ENCODE results near the gene TSPEAR.

The TSPEAR gene

DNA sequence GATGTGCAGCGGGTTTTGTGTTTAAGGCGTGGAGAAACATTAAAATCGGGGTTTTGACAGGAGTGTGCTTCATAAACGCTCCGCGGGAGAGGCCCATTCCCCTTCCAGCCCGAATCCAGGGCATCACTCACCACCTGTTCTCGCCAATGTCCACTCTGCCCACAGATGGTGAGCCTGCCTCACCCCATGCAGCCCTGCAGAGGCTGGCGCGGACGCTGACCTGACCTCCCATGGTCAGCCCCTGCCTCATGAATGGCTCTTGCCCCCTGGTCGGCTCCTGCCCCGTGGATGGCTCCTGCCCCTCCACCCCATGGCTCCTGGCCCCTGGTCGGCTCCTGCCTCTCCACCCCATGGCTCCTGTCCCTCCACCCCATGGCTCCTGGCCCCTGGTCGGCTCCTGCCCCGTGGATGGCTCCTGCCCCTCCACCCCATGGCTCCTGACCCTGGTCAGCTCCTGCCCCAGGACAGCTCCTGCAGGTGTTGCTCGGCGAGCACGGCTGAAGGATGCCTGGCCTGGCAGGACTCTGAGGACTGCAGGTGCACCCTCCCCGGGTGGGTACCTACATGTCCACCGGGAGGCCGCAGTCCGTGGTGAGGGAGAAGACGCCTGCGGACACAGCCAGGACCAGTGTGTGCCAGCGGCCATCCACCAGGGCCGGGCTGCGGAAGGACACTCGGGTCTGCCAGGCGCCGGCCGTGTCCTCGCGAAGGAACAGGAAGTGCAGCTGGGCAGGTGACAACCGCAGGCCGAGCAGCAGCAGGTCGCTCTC is 178.1 kb downstream of the TSPEAR start:
- no peak overlapping the region for H3K4me3 ChIP-seq (ENCODE audit: low read depth, low read length)
- TF ChIP-seq MYC (IDR thresholded peaks at IDR 0.05; ENCODE audit: low read depth, low read length) (no peak), POLR2A (IDR thresholded peaks at IDR 0.05; ENCODE audit: extremely low read depth, insufficient read length) (no peak)
- TF ChIP-seq, protein P1, sequence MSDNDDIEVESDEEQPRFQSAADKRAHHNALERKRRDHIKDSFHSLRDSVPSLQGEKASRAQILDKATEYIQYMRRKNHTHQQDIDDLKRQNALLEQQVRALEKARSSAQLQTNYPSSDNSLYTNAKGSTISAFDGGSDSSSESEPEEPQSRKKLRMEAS (IDR thresholded peaks at IDR 0.05; ENCODE audit: low read depth, low read length) = no peak
- TF ChIP-seq, protein P2, sequence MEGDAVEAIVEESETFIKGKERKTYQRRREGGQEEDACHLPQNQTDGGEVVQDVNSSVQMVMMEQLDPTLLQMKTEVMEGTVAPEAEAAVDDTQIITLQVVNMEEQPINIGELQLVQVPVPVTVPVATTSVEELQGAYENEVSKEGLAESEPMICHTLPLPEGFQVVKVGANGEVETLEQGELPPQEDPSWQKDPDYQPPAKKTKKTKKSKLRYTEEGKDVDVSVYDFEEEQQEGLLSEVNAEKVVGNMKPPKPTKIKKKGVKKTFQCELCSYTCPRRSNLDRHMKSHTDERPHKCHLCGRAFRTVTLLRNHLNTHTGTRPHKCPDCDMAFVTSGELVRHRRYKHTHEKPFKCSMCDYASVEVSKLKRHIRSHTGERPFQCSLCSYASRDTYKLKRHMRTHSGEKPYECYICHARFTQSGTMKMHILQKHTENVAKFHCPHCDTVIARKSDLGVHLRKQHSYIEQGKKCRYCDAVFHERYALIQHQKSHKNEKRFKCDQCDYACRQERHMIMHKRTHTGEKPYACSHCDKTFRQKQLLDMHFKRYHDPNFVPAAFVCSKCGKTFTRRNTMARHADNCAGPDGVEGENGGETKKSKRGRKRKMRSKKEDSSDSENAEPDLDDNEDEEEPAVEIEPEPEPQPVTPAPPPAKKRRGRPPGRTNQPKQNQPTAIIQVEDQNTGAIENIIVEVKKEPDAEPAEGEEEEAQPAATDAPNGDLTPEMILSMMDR (IDR thresholded peaks at IDR 0.05; ENCODE audit: low read depth, low read length) = no peak
- DNase-seq (ENCODE audit: low read depth) = no peak

DNA sequence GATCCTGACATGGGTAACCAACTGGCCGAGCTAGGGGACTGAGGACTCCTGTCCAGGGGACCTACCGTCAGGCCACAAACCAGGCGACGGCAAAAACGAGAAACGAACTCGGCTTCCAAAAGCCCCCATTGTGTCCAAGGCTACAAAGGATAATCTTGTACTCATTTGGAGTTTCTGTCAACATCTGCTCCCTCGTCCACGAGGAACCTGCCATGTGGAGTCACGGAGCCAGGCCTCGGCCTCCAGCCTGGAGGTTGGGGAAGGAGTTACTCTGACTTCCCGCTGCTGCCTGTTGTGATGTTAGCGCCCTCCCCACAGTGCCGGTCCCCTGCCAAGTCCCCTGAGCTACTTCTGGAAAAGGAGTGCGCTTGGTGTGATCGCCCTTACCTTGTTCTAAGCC is 178.7 kb downstream of the TSPEAR start:
- no peak overlapping the region for H3K4me3 ChIP-seq (ENCODE audit: low read depth, low read length)
- no peak for DNase-seq (ENCODE audit: low read depth)
- TF ChIP-seq, protein P1 (IDR thresholded peaks at IDR 0.05; ENCODE audit: low read depth, low read length) = no peak
- no peak for TF ChIP-seq POLR2A (IDR thresholded peaks at IDR 0.05; ENCODE audit: extremely low read depth, insufficient read length)
- TF ChIP-seq MYC (IDR thresholded peaks at IDR 0.05; ENCODE audit: low read depth, low read length) = no peak
- TF ChIP-seq, protein P2 (IDR thresholded peaks at IDR 0.05; ENCODE audit: low read depth, low read length) = no peak

DNA sequence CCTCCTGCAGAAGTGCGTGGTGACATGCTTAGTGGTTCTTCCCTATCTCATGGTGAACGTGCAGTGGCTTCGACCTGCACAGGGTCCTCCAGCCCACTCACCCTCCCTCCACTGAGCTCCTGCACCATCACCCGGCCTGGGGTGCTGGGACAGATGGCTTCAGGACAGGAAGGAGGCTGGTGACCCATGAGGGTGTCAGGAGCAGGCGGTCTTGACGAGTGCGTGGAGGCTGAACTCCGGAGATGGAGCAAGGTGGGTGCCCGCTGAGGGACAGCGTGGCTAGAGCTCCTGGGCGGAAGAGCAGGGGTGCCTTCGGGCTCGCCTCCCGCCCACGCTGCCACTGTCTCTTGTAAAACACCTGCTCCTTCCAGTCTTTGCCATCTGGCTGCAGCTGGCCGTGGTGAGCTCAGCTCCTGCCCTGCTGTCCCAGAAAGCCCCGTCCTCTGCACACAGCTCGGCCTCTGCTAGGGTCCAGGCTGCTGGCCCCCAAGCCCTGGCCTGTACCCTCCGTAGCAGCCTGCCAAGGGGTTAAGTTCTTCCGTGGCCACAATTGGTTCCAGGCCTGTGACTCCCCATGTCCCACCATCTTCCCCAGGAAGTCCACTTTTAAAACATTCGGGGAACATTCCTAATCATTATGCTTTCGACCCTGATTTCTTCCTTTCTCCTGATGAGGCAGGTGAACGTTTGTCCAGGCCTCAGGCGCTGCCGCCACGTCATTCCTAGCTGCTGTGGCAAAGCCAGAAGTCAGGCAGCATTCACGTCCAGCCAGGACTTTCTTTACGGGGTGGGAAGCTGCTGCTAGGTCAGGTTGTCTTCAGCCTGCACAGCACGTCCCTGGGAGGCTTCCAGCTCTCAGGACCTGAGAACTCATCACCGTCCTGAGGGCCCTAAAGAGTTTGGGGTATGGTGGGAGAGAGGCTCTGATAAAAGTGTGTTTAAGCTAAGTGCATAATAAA is 179.5 kb downstream of the TSPEAR start:
- no peak overlapping the region for H3K4me3 ChIP-seq (ENCODE audit: low read depth, low read length)
- TF ChIP-seq MYC (IDR thresholded peaks at IDR 0.05; ENCODE audit: low read depth, low read length) (no peak), POLR2A (IDR thresholded peaks at IDR 0.05; ENCODE audit: extremely low read depth, insufficient read length) (no peak)
- TF ChIP-seq, protein P2 (IDR thresholded peaks at IDR 0.05; ENCODE audit: low read depth, low read length) = no peak
- TF ChIP-seq, protein P1 (IDR thresholded peaks at IDR 0.05; ENCODE audit: low read depth, low read length) = no peak
- no peak for DNase-seq (ENCODE audit: low read depth)

DNA sequence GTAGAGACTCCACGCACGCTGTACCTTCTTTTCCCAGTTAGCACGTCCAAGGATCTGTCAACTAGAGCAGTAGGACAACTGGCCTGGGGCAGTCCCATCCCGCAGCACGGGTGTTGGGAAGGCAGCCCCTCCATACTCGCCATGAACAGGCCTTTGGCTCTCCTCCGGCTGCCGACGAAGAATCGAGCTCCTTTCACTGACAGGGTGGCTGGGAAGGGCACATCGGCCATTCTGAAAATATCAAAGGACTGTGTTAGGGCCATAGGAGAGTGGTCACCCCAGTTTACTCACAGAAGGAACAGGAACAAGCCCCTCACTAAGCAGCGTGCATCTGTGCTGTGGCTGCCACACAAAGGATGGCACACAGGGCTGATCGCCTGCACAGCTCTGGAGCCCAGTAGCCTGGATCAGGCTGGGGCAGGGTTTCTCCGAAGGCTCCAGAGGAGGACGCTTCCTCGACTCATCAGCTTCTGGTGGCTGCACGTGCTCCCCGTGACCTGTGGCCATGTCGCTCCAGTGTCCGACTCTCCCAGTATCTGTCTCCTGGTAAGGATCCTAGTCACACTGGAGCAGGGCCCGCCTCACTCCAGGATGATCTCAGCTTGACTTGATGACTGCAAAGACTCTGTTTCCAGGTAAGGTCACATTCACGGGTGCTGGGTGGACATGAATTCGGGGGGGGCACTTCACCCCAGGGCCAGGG is 180.3 kb downstream of the TSPEAR start:
- DNase-seq (ENCODE audit: low read depth) = no peak
- H3K4me3 ChIP-seq (ENCODE audit: low read depth, low read length) = no peak overlapping the region
- TF ChIP-seq, protein P2 (IDR thresholded peaks at IDR 0.05; ENCODE audit: low read depth, low read length) = no peak
- TF ChIP-seq POLR2A (IDR thresholded peaks at IDR 0.05; ENCODE audit: extremely low read depth, insufficient read length) (no peak), MYC (IDR thresholded peaks at IDR 0.05; ENCODE audit: low read depth, low read length) (no peak)
- TF ChIP-seq, protein P1 (IDR thresholded peaks at IDR 0.05; ENCODE audit: low read depth, low read length) = no peak

DNA sequence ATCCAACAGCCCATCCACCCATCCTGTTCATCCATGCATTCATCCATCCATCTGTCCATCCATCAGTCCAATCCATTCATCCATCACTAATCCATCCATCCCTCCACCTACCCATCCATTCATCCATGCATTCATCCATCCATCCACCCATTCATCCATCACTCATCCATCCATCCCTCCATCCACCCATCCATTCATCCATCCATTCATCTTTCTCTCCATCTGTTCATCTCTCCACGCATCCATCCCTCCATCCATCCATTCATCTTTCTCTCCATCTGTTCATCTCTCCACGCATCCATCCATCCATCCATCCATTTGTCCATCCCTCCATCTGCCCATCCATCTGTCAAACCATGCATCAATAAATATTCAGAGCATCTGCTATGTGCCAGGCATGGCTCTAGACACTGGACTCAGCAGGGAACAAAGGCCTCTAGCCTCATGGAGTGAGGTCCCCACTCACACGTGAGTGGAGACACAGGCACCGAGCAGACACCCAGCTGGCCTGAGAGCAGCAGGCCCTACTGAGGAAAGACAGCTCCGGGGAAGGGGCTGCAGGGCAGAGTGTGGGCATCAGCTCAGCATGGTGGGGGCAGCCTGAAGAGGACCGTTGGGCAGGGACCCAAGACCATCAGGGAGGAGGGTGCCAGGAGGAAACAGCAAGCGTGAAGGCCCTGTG is 181.0 kb downstream of the TSPEAR start:
- TF ChIP-seq MYC (IDR thresholded peaks at IDR 0.05; ENCODE audit: low read depth, low read length) (no peak), POLR2A (IDR thresholded peaks at IDR 0.05; ENCODE audit: extremely low read depth, insufficient read length) (no peak)
- TF ChIP-seq, protein P2 (IDR thresholded peaks at IDR 0.05; ENCODE audit: low read depth, low read length) = no peak
- TF ChIP-seq, protein P1 (IDR thresholded peaks at IDR 0.05; ENCODE audit: low read depth, low read length) = no peak
- no peak overlapping the region for H3K4me3 ChIP-seq (ENCODE audit: low read depth, low read length)
- no peak for DNase-seq (ENCODE audit: low read depth)

Data from NB4 (cell line).